Esophagus squamous epithelium (tissue), 4 donors: ENCODE measurements around the gene RETREG1.

Source experiments
- CTCF ChIP-seq, 6 experiments: fragments of 450-650 bp in 4 of 6; fragments of 200-600 bp in 2 of 6; sonication (generic) in 2 of 6; IDR thresholded peaks; one replicate each; pipeline ENCODE4 v1.5.1; 2016 to 2019; ENCODE audit warnings: antibody characterized with exemption in 6 of 6, mild to moderate bottlenecking in 4 of 6, moderate library complexity in 4 of 6
- POLR2A ChIP-seq, 4 donors: fragments of 450-650 bp; IDR thresholded peaks; one replicate each; pipeline ENCODE4 v1.6.1; 2017; ENCODE audit warnings: antibody characterized with exemption in 4 of 4, mild to moderate bottlenecking in 4 of 4, moderate library complexity in 3 of 4

GRCh38 chr5:16580382-16580781, 36.4 kb downstream of the RETREG1 start:
- TF ChIP-seq CTCF (IDR thresholded peaks at IDR 0.05): no peak
- no peak for TF ChIP-seq POLR2A (IDR thresholded peaks at IDR 0.05)
